DOHH2 (cell line): Measurements from ENCODE around the gene TCFL5.

ENCODE experiments used
- H3F3A ChIP-seq: fragments of 200-600 bp; sonication (generic), shearing (Covaris generic); 2 replicates; pipeline ENCODE4 v1.6.0; 2016; ENCODE audit warnings: antibody characterized with exemption, mild to moderate bottlenecking; ENCODE audit not compliant: control insufficient read depth, insufficient read depth
- H3K27ac ChIP-seq: fragments of 200-600 bp; sonication (generic); 2 replicates; pipeline ENCODE4 v1.5.1; 2014; ENCODE audit warnings: low read depth, mild to moderate bottlenecking, low read length, moderate library complexity
- H3K27me3 ChIP-seq: fragments of 200-600 bp; sonication (generic); 2 replicates; pipeline ENCODE4 v1.6.1; 2014; ENCODE audit warnings: mild to moderate bottlenecking, low read length, mixed read lengths; ENCODE audit not compliant: control insufficient read depth
- H3K36me3 ChIP-seq: fragments of 200-600 bp; sonication (generic); 2 replicates; pipeline ENCODE4 v1.6.1; 2014; ENCODE audit warnings: mild to moderate bottlenecking, low read length, moderate library complexity, mixed read lengths; ENCODE audit not compliant: control insufficient read depth
- H3K4me1 ChIP-seq: fragments of 200-600 bp; sonication (generic); 2 replicates; pipeline ENCODE4 v1.6.1; 2014; ENCODE audit warnings: mild to moderate bottlenecking, low read length, mixed read lengths; ENCODE audit not compliant: control insufficient read depth
- H3K4me2 ChIP-seq: fragments of 200-600 bp; sonication (generic); 2 replicates; pipeline ENCODE4 v1.6.0; 2014; ENCODE audit warnings: mild to moderate bottlenecking, low read length, moderate library complexity
- H3K4me3 ChIP-seq: fragments of 200-600 bp; sonication (generic); 2 replicates; pipeline ENCODE4 v1.5.1; 2014; ENCODE audit warnings: mild to moderate bottlenecking, low read length, mixed read lengths
- H3K79me2 ChIP-seq: fragments of 200-600 bp; sonication (generic); 2 replicates; pipeline ENCODE4 v1.6.1; 2014; ENCODE audit warnings: mild to moderate bottlenecking, low read length, mixed read lengths; ENCODE audit not compliant: control insufficient read depth
- H3K9me2 ChIP-seq: fragments of 200-600 bp; sonication (generic); replicated peaks from 2 replicates; pipeline ENCODE4 v1.6.1; 2014; ENCODE audit warnings: mild to moderate bottlenecking, low read length, mixed read lengths; ENCODE audit not compliant: control insufficient read depth
- H3K9me3 ChIP-seq: fragments of 200-600 bp; sonication (generic); 2 replicates; pipeline ENCODE4 v1.6.1; 2014; ENCODE audit warnings: antibody characterized with exemption, low read length, mixed read lengths; ENCODE audit not compliant: control insufficient read depth, insufficient read depth
- H4K20me1 ChIP-seq: fragments of 200-600 bp; sonication (generic); 2 replicates; pipeline ENCODE4 v1.6.0; 2014; ENCODE audit warnings: low read depth, mild to moderate bottlenecking, antibody characterized with exemption, low read length, moderate library complexity; ENCODE audit not compliant: control insufficient read depth, insufficient read depth
- CTCF ChIP-seq: fragments of 200-600 bp; sonication (generic); IDR thresholded peaks from one replicate; pipeline ENCODE4 v1.5.1; 2014; ENCODE audit warnings: antibody characterized with exemption, mild to moderate bottlenecking, low read depth, low read length; ENCODE audit not compliant: poor library complexity, severe bottlenecking
- EZH2phosphoT487 ChIP-seq: fragments of 200-600 bp; sonication (generic); IDR thresholded peaks from 2 replicates; pipeline ENCODE4 v1.6.1; 2017; ENCODE audit warnings: borderline replicate concordance, mild to moderate bottlenecking, antibody characterized with exemption, low read length, moderate library complexity, mixed read lengths

Gene TCFL5

GRCh38 chr20:62838128-62838891 lies 23.3 kb downstream of the TCFL5 start:
- no peak overlapping the region for H3K4me2 ChIP-seq

GRCh38 chr20:62837790-62838127 lies 23.9 kb downstream of the TCFL5 start:
- Histone ChIP-seq H3K4me1 (peaks cover 5% of the 10 kb centered on the region), H3F3A (peaks cover 3% of the 10 kb centered on the region; the same call in 1 of the 2 replicates), H3K4me3 (no peak overlapping the region), H3K36me3 (no peaks in the 10 kb centered on the region), H3K27me3 (no peaks in the 10 kb centered on the region), H3K79me2 (no peaks in the 10 kb centered on the region), H3K9me2 (no peaks in the 10 kb centered on the region), H4K20me1 (no peaks in the 10 kb centered on the region), H3K4me2 (no peak overlapping the region), H3K9me3 (no peaks in the 10 kb centered on the region), H3K27ac (no peak overlapping the region)
- TF ChIP-seq CTCF, result no peak
- TF ChIP-seq EZH2phosphoT487, result no peak

More at GRCh38 chr20:62838128-62838891, 23.3 kb downstream of the TCFL5 start:
- Histone ChIP-seq H3K27me3 (no peaks in the 10 kb centered on the region), H3F3A (peaks cover 3% of the 10 kb centered on the region; the same call in 1 of the 2 replicates), H3K9me3 (no peaks in the 10 kb centered on the region), H3K36me3 (no peaks in the 10 kb centered on the region), H4K20me1 (no peaks in the 10 kb centered on the region), H3K27ac (no peak overlapping the region), H3K4me1 (no peaks in the 10 kb centered on the region), H3K9me2 (no peaks in the 10 kb centered on the region), H3K4me3 (no peak overlapping the region), H3K79me2 (no peaks in the 10 kb centered on the region)
- TF ChIP-seq CTCF (no peak), EZH2phosphoT487 (no peak)

GRCh38 chr20:62836967-62837490 lies 24.6 kb downstream of the TCFL5 start:
- Histone ChIP-seq H3K9me2 (no peaks in the 10 kb centered on the region), H3K79me2 (no peaks in the 10 kb centered on the region), H4K20me1 (no peaks in the 10 kb centered on the region), H3K27me3 (no peaks in the 10 kb centered on the region), H3K36me3 (no peaks in the 10 kb centered on the region), H3F3A (peaks cover 3% of the 10 kb centered on the region; the same call in 1 of the 2 replicates), H3K4me2 (no peak overlapping the region), H3K27ac (no peak overlapping the region), H3K4me3 (no peak overlapping the region), H3K9me3 (no peaks in the 10 kb centered on the region), H3K4me1 (peaks cover 12% of the 10 kb centered on the region)
- TF ChIP-seq CTCF (no peak), EZH2phosphoT487 (no peak)
